Neural progenitor cell (in vitro differentiated cells): ENCODE measurements around the gene ATG16L1. TPM values are rescaled to one million over a fixed set of nuclear protein-coding genes. Genes with fewer than 3 reads are reported as not detected.

Experiments
- DNase-seq: peaks from one replicate; pipeline ENCODE4 v3.0.0-alpha.2; 2016; ENCODE audit warnings: low spot score
- H2AFZ ChIP-seq: fragments of 200-600 bp; sonication (generic); replicated peaks from 2 replicates; pipeline ENCODE4 v1.6.1; 2016; ENCODE audit warnings: antibody characterized with exemption
- H3F3A ChIP-seq: fragments of 200-600 bp; sonication (generic); 2 replicates; pipeline ENCODE4 v1.6.1; 2016; ENCODE audit warnings: antibody characterized with exemption, low read depth
- H3K27ac ChIP-seq: fragments of 200-600 bp; sonication (generic); 2 replicates; pipeline ENCODE4 v1.5.1; 2016; ENCODE audit warnings: mild to moderate bottlenecking
- H3K27me3 ChIP-seq: fragments of 200-600 bp; sonication (generic); 2 replicates; pipeline ENCODE4 v1.6.1; 2016; ENCODE audit warnings: mild to moderate bottlenecking, moderate library complexity
- H3K36me3 ChIP-seq: fragments of 200-600 bp; sonication (generic); 2 replicates; pipeline ENCODE4 v1.5.1; 2016
- H3K4me1 ChIP-seq: fragments of 200-600 bp; sonication (generic); 2 replicates; pipeline ENCODE4 v1.6.1; 2016; ENCODE audit warnings: mixed run types
- H3K4me2 ChIP-seq: fragments of 200-600 bp; sonication (generic); 2 replicates; pipeline ENCODE4 v1.6.1; 2016
- H3K4me3 ChIP-seq: fragments of 200-600 bp; sonication (generic); 2 replicates; pipeline ENCODE4 v1.5.1; 2016
- H3K79me2 ChIP-seq: fragments of 200-600 bp; sonication (generic); 2 replicates; pipeline ENCODE4 v1.6.1; 2016; ENCODE audit warnings: low read depth
- H3K9ac ChIP-seq: fragments of 200-600 bp; sonication (generic); 2 replicates; pipeline ENCODE4 v1.6.1; 2016
- H3K9me3 ChIP-seq: fragments of 200-600 bp; sonication (generic); 2 replicates; pipeline ENCODE4 v1.5.1; 2016; ENCODE audit warnings: low read depth
- H4K20me1 ChIP-seq: fragments of 200-600 bp; sonication (generic); 2 replicates; pipeline ENCODE4 v1.6.1; 2016; ENCODE audit warnings: low read depth
- H3K27ac Mint-ChIP-seq: 3 replicates; pipeline ENCODE4 v1.8.0; 2021; ENCODE audit warnings: mixed read lengths
- H3K27me3 Mint-ChIP-seq: 2 replicates; pipeline ENCODE4 v1.8.0; 2022; ENCODE audit warnings: low read depth, mild to moderate bottlenecking, inconsistent platforms, moderate library complexity, mixed read lengths; ENCODE audit not compliant: insufficient read depth
- H3K36me3 Mint-ChIP-seq: 3 replicates; pipeline ENCODE4 v1.8.0; 2021; ENCODE audit warnings: mixed read lengths
- H3K4me1 Mint-ChIP-seq: 3 replicates; pipeline ENCODE4 v1.8.0; 2021; ENCODE audit warnings: mixed read lengths
- H3K4me3 Mint-ChIP-seq: 3 replicates; pipeline ENCODE4 v1.8.0; 2021; ENCODE audit warnings: mild to moderate bottlenecking, moderate library complexity, mixed read lengths
- H3K9me3 Mint-ChIP-seq: 3 replicates; pipeline ENCODE4 v1.8.0; 2020; ENCODE audit warnings: mixed read lengths
- EZH2 ChIP-seq: fragments of 200-600 bp; sonication (generic); IDR thresholded peaks from 2 replicates; pipeline ENCODE4 v1.6.1; 2017; ENCODE audit warnings: antibody characterized with exemption, mild to moderate bottlenecking, moderate library complexity
- EZH2phosphoT487 ChIP-seq: fragments of 200-600 bp; sonication (generic); IDR thresholded peaks from 2 replicates; pipeline ENCODE4 v1.6.1; 2017; ENCODE audit warnings: antibody characterized with exemption
- total RNA-seq: library from RNA; depleted of rRNA; stranded (reverse); fragments of >200 nt; gene quantifications from 2 replicates; pipeline ENCODE4 v1.2.3, GENCODE V29; 2015; ENCODE audit warnings: low replicate concordance
- TF ChIP-seq, protein P1 (sequence below): fragments of 200-600 bp; sonication (generic); IDR thresholded peaks from 2 replicates; pipeline ENCODE4 v1.5.1; 2017; ENCODE audit warnings: antibody characterized with exemption, mild to moderate bottlenecking

Gene ATG16L1
- total RNA-seq, 1 donor from 2014 or later: 25.3 TPM

- H3K4me3 Mint-ChIP-seq: no peak overlapping the region
- Histone ChIP-seq H2AFZ (no peak overlapping the region), H3K36me3 (peaks cover 8% of the 10 kb centered on the region), H4K20me1 (no peaks in the 10 kb centered on the region), H3K27me3 (no peaks in the 10 kb centered on the region), H3F3A (no peaks in the 10 kb centered on the region), H3K4me3 (no peak overlapping the region), H3K27ac (no peak overlapping the region), H3K79me2 (no peaks in the 10 kb centered on the region), H3K4me2 (no peak overlapping the region), H3K9ac (no peak overlapping the region), H3K4me1 (no peaks in the 10 kb centered on the region), H3K9me3 (no peaks in the 10 kb centered on the region)
- TF ChIP-seq EZH2phosphoT487 (no peak), EZH2 (no peak)
- TF ChIP-seq, protein P1, sequence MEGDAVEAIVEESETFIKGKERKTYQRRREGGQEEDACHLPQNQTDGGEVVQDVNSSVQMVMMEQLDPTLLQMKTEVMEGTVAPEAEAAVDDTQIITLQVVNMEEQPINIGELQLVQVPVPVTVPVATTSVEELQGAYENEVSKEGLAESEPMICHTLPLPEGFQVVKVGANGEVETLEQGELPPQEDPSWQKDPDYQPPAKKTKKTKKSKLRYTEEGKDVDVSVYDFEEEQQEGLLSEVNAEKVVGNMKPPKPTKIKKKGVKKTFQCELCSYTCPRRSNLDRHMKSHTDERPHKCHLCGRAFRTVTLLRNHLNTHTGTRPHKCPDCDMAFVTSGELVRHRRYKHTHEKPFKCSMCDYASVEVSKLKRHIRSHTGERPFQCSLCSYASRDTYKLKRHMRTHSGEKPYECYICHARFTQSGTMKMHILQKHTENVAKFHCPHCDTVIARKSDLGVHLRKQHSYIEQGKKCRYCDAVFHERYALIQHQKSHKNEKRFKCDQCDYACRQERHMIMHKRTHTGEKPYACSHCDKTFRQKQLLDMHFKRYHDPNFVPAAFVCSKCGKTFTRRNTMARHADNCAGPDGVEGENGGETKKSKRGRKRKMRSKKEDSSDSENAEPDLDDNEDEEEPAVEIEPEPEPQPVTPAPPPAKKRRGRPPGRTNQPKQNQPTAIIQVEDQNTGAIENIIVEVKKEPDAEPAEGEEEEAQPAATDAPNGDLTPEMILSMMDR: no peak
- DNase-seq: no peak
- no peak overlapping the region for H3K27ac Mint-ChIP-seq
- no peaks in the 10 kb centered on the region for H3K9me3 Mint-ChIP-seq
- peaks cover 20% of the 10 kb centered on the region for H3K36me3 Mint-ChIP-seq
- no peaks in the 10 kb centered on the region for H3K4me1 Mint-ChIP-seq
- no peaks in the 10 kb centered on the region for H3K27me3 Mint-ChIP-seq
These were observed 13.2 kb downstream of the ATG16L1 start for GRCh38 chr2:233264667-233265066.

DNA sequence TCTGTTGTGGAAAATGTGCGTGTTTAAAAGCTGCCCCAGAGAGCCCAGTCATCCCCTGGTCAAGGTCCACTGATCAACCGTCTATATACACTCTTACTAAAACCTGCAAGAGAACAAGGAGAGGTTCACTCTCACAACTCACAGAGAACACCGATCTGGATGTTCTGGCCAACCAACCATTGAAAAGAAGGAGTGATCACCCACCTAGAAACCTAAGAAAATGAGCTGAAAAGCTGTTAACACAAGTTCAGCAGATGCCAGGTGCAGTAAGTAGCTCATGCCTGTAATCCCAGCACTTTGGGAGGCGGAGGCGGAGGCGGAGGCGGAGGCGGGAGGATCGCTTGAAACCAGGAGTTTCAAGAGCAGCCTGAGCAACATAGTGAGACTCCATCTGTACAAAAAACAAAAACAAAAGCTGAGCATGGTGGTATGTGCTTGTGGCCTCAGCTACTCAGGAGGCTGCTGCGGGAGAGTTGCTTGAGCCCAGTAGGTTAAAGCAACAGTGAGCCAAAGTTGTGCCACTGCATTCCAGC is 14.5 kb downstream of the ATG16L1 start:
- H3K27ac Mint-ChIP-seq: no peak overlapping the region
- peaks cover 24% of the 10 kb centered on the region for H3K36me3 Mint-ChIP-seq
- Histone ChIP-seq H3K4me1 (no peaks in the 10 kb centered on the region), H2AFZ (no peak overlapping the region), H3K4me2 (no peak overlapping the region), H3K79me2 (no peaks in the 10 kb centered on the region), H3K36me3 (peaks cover 8% of the 10 kb centered on the region), H3K9me3 (no peaks in the 10 kb centered on the region), H3K9ac (no peak overlapping the region), H3K4me3 (no peak overlapping the region), H3K27ac (no peak overlapping the region), H4K20me1 (no peaks in the 10 kb centered on the region), H3F3A (no peaks in the 10 kb centered on the region), H3K27me3 (no peaks in the 10 kb centered on the region)
- H3K4me3 Mint-ChIP-seq: no peak overlapping the region
- H3K27me3 Mint-ChIP-seq: no peaks in the 10 kb centered on the region
- no peaks in the 10 kb centered on the region for H3K9me3 Mint-ChIP-seq
- H3K4me1 Mint-ChIP-seq: no peaks in the 10 kb centered on the region
- TF ChIP-seq, protein P1: no peak
- TF ChIP-seq EZH2 (no peak), EZH2phosphoT487 (no peak)
- DNase-seq: no peak

DNA sequence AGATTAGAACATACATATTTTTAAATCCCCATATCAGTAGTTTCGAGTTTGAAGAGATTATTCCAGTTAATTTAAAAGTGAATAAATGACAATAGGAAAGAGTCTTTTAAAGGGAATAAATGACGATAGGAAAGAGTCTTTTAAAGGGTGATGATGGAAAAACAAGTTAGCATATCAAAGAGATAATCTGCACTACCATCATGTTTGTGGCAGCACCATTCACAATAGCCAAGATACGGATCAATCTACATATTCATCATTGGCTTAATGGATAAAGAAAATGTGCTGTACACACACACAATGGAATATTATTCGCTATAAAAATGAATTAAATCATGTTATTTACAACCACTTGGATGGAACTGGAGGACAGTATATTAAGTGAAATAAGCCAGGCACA is 15.0 kb downstream of the ATG16L1 start:
- Histone ChIP-seq H2AFZ (no peak overlapping the region), H3F3A (no peaks in the 10 kb centered on the region), H3K4me3 (no peak overlapping the region), H3K9me3 (no peaks in the 10 kb centered on the region), H3K9ac (no peak overlapping the region), H3K27ac (no peak overlapping the region), H3K79me2 (no peaks in the 10 kb centered on the region), H3K4me2 (no peak overlapping the region), H3K27me3 (no peaks in the 10 kb centered on the region), H3K4me1 (no peaks in the 10 kb centered on the region), H4K20me1 (no peaks in the 10 kb centered on the region), H3K36me3 (peaks cover 8% of the 10 kb centered on the region)
- DNase-seq: no peak
- Mint-ChIP-seq H3K4me1 (no peaks in the 10 kb centered on the region), H3K9me3 (no peaks in the 10 kb centered on the region), H3K4me3 (no peak overlapping the region), H3K27ac (no peak overlapping the region), H3K27me3 (no peaks in the 10 kb centered on the region), H3K36me3 (peaks cover 25% of the 10 kb centered on the region)
- TF ChIP-seq EZH2 (no peak), EZH2phosphoT487 (no peak)
- TF ChIP-seq, protein P1: no peak
